MCF 10A (cell line): Measurements from ENCODE around the gene PIGZ. TPM values are rescaled to one million over a fixed set of nuclear protein-coding genes. Genes with fewer than 3 reads are reported as not detected.

Experiments
- BruUV-seq: library from RNA; stranded (reverse); fragments of 400-500 nt; replicated peaks from 2 replicates; lab custom pipeline; 2021; lab: Mats Ljungman, UMichigan
- CTCF ChIA-PET: fragments of 300-600 bp; sonication (Branson Sonifier 250); formaldehyde crosslinking; extraction: SDS; loops from one replicate; lab custom pipeline; 2021; ENCODE audit warnings: antibody characterized with exemption, inconsistent platforms; lab: Yijun Ruan, JAX
- POLR2A ChIA-PET: fragments of 300-600, 350-650 bp; sonication (Branson Sonifier 250); formaldehyde crosslinking; extraction: SDS; loops from one replicate; lab custom pipeline; 2020; ENCODE audit warnings: antibody characterized with exemption, inconsistent platforms; lab: Yijun Ruan, JAX
- DNase-seq: peaks from one replicate; pipeline ENCODE4 v3.0.0-alpha.2; 2018; ENCODE audit not compliant: unreplicated experiment
- H3K27ac Mint-ChIP-seq: one replicate; pipeline ENCODE4 v1.8.0; 2022; ENCODE audit warnings: mild to moderate bottlenecking, low read depth, mixed read lengths; ENCODE audit not compliant: unreplicated experiment
- H3K27me3 Mint-ChIP-seq: one replicate; pipeline ENCODE4 v1.8.0; 2022; ENCODE audit warnings: mixed read lengths; ENCODE audit not compliant: insufficient read depth, unreplicated experiment
- H3K36me3 Mint-ChIP-seq: one replicate; pipeline ENCODE4 v1.8.0; 2022; ENCODE audit warnings: mild to moderate bottlenecking, moderate library complexity, mixed read lengths; ENCODE audit not compliant: insufficient read depth, unreplicated experiment
- H3K4me1 Mint-ChIP-seq: one replicate; pipeline ENCODE4 v1.8.0; 2022; ENCODE audit warnings: mixed read lengths; ENCODE audit not compliant: insufficient read depth, unreplicated experiment
- H3K4me3 Mint-ChIP-seq: one replicate; pipeline ENCODE4 v1.8.0; 2022; ENCODE audit warnings: mild to moderate bottlenecking, moderate library complexity, mixed read lengths; ENCODE audit not compliant: unreplicated experiment
- H3K9me3 Mint-ChIP-seq: one replicate; pipeline ENCODE4 v1.8.0; 2022; ENCODE audit warnings: mixed read lengths; ENCODE audit not compliant: unreplicated experiment
- CTCF ChIP-seq: fragments of 200-600 bp; IDR thresholded peaks from one replicate; pipeline ENCODE4 v1.8.0; 2022; ENCODE audit warnings: antibody characterized with exemption, mild to moderate bottlenecking; ENCODE audit not compliant: unreplicated experiment
- intact Hi-C: fragments of 100-400 bp; cut with micrococcal nuclease; formaldehyde crosslinking; loops from 2 replicates; pipeline ENCODE4 v1.14.1; 2022
- total RNA-seq: library from RNA; stranded (reverse); gene quantifications from 2 replicates; pipeline ENCODE4 v1.2.3, GENCODE V29; 2022

Gene PIGZ
- total RNA-seq, 1 experiment from 2014 or later: 5.2 TPM

DNA sequence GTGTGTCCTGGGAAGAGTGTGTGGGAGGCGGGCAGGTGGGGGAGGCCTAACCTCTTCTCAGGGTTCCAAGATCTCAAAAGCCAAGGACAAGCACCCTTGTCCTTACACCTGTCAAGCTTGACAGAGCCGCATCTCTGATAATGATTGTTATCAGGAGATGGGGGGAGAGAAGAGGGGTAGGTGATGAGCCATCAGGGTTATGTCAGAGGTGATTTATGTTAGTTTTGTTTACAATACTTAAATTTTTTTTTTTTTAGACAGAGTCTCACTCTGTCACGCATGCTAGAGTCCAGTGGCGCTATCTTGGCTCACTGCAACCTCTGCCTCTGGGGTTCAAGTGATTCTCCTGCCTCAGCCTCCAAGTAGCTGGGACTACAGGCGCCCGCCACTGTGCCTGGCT, 18.9 kb downstream of the PIGZ start:
- Mint-ChIP-seq H3K36me3 (peaks cover 6% of the 10 kb centered on the region), H3K27ac (no peak overlapping the region), H3K9me3 (no peaks in the 10 kb centered on the region), H3K27me3 (no peaks in the 10 kb centered on the region), H3K4me3 (no peak overlapping the region), H3K4me1 (peaks cover 3% of the 10 kb centered on the region)
- TF ChIP-seq CTCF: no peak
- CTCF ChIA-PET: no interaction called here
- POLR2A ChIA-PET: interaction anchor here (0.7 to 5.7 kb wide), 2 partner anchors 8 to 349 kb away, joined by 5 to 41 read pairs; partner anchors contain the start of gene NCBP2
- intact Hi-C loops: no loop called here
- no TSS peak for BruUV-seq
- DNase-seq: no peak

DNA sequence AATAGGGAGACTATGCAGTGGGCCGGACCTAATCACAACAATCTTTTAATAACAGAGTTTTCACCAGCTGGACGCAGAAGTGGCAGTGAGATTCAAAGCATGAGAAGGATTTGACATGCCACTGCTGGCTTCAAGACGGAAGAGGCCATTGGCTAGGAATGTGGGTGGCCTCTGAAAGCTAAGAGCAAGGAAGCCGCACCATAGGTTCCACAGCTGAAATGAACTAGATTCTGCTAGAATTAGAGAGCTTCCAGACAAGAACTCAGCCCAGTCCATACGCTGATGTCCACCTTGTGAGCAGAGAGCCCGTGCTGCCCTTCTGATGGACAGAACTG, 19.4 kb downstream of the PIGZ start:
- peaks cover 6% of the 10 kb centered on the region for H3K36me3 Mint-ChIP-seq
- no peaks in the 10 kb centered on the region for H3K27me3 Mint-ChIP-seq
- no peak for DNase-seq
- H3K27ac Mint-ChIP-seq: no peak overlapping the region
- BruUV-seq: no TSS peak
- CTCF ChIA-PET: no interaction called here
- POLR2A ChIA-PET: interaction anchor here (0.7 kb wide), 1 partner anchor 350 kb away, joined by 5 read pairs; no protein-coding TSS in a partner anchor
- intact Hi-C loops: no loop called here
- no peaks in the 10 kb centered on the region for H3K9me3 Mint-ChIP-seq
- peaks cover 6% of the 10 kb centered on the region for H3K4me1 Mint-ChIP-seq
- no peak overlapping the region for H3K4me3 Mint-ChIP-seq
- no peak for TF ChIP-seq CTCF

DNA sequence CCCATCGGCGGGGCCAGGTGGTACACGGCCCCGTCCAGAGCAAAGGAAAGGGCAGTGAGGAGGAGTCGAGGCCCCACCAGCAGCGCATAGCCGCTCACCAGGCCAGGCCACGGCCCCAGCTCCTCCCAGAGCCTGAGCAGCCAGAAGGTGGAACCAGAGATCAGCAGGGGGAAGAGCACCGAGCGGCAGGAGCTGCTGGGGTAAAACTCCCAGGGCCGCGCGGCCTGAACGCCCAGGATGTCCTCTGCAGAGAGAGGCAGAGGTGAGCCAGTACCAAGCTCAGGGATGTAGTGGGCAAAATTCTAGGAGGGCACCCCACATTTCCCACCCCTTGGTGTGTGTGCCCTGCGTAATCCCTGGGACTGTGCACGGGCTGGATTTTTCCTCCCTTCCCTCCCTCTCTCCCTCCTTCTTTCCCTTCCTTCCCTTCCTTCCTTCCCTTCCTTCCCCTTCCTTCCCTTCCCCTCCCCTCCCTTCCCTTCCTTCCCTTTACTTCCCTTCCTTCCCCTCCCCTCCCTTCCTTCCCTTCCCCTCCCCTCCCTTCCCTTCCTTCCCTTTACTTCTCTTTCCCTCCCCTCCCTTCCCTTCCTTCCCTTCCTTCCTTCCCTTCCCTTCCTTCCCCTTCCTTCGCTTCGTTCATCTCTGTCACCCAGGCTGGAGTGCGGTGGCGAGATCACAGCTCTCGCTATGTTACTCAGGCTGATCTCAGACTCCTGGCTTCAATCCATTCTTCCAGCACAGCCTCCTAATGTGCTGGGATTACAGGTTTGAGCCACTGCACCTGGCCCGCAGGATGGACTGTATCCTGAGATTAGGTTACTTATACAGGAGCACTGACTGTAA, 20.0 kb downstream of the PIGZ start:
- Mint-ChIP-seq H3K27ac (no peak overlapping the region), H3K9me3 (no peaks in the 10 kb centered on the region), H3K4me3 (no peak overlapping the region), H3K4me1 (peaks cover 6% of the 10 kb centered on the region), H3K36me3 (peaks cover 8% of the 10 kb centered on the region), H3K27me3 (no peaks in the 10 kb centered on the region)
- no peak for DNase-seq
- POLR2A ChIA-PET: no interaction called here
- BruUV-seq: no TSS peak
- TF ChIP-seq CTCF: no peak
- intact Hi-C loops: no loop called here
- CTCF ChIA-PET: no interaction called here

- intact Hi-C loops: no loop called here
- POLR2A ChIA-PET: interaction anchor here (1.4 kb wide), 1 partner anchor 80 kb away, joined by 3 read pairs; the partner anchor contains the start of gene SENP5
These were observed 20.7 kb downstream of the PIGZ start for GRCh38 chr3:196947860-196948441.

More at GRCh38 chr3:196947860-196948441, 20.7 kb downstream of the PIGZ start:
- DNase-seq: no peak
- H3K4me3 Mint-ChIP-seq: no peak overlapping the region
- CTCF ChIA-PET: no interaction called here
- peaks cover 15% of the 10 kb centered on the region for H3K36me3 Mint-ChIP-seq
- peaks cover 6% of the 10 kb centered on the region for H3K4me1 Mint-ChIP-seq
- H3K27me3 Mint-ChIP-seq: no peaks in the 10 kb centered on the region
- no TSS peak for BruUV-seq
- no peaks in the 10 kb centered on the region for H3K9me3 Mint-ChIP-seq
- TF ChIP-seq CTCF: no peak
- H3K27ac Mint-ChIP-seq: no peak overlapping the region
